Measurements from ENCODE around the gene ERGIC1. TPM values are rescaled to one million over a fixed set of nuclear protein-coding genes. Genes with fewer than 3 reads are reported as not detected.

Gene ERGIC1
- total and polyA plus RNA-seq, 2 of the 13 experiments (the other 11 are each of a cell fraction or from before 2014, with no cell fraction given): 78.5 to 184 TPM

DNA sequence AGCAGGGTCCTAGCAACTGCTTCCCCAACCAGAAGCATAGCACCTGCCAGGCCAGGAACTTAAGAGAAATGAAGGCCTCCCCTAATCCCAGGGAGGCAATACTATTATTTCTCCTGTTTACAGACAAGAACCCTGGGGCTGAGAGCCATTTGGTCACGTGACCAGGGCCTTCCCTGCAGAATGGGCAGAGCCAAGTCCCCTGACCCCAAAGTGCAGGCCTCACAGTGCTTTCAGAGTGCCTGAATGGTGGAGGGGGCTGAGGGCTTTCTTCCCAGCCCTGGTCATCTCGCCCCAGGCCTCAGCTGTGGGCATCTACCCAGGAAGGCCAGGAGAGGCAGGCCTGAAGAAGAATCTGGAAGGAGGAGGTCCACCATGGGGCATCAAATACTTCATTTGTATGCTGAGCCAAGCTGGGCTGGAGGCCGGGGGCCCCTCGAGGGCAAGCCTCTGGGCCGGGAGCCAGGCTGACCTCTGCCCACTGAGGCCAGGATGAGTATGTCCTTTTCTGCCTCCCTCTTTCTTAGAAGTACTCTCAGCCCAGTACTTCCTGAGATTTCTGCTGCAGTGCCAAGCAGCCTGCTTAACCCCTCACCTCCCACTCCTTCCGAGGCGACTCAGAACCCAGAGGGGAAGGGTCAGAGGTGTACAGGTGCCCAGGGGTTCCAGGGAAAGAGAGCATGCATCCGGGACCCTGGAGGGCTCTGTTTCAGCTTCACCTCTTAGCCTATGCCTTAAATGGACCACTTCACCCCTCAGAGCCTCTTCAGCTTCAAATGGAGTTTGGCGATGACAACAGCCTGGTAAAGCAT is 44.2 kb upstream of the ERGIC1 start (continued):
- TF ChIP-seq ZNF776 (CRISPR knock-in tag; IDR thresholded peaks at IDR 0.05) (no peak), ZNF841 (CRISPR knock-in tag; IDR thresholded peaks at IDR 0.05; ENCODE audit: borderline replicate concordance) (no peak), GABPB1 (CRISPR knock-in tag; IDR thresholded peaks at IDR 0.05) (peak; percentile 11; the same call in 1 of the 2 replicates), ZNF317 (CRISPR knock-in tag; IDR thresholded peaks at IDR 0.05) (no peak), ARHGAP35 (CRISPR knock-in tag; IDR thresholded peaks at IDR 0.05; ENCODE audit: borderline replicate concordance) (no peak), SAP130 (CRISPR knock-in tag; IDR thresholded peaks at IDR 0.05; ENCODE audit: low read depth) (no peak), ZNF878 (CRISPR knock-in tag; IDR thresholded peaks at IDR 0.05) (no peak), FOSL2 (CRISPR knock-in tag; IDR thresholded peaks at IDR 0.05) (0 out of 2 replicates have a peak, but pooled peaks have one; percentile 37), PREB (CRISPR knock-in tag; IDR thresholded peaks at IDR 0.05) (no peak), ISL2 (CRISPR knock-in tag; IDR thresholded peaks at IDR 0.05) (no peak), JUNB (CRISPR knock-in tag; IDR thresholded peaks at IDR 0.05; ENCODE audit: borderline replicate concordance) (no peak), KDM1A (CRISPR knock-in tag; IDR thresholded peaks at IDR 0.05) (no peak), SNAPC4 (CRISPR knock-in tag; IDR thresholded peaks at IDR 0.05) (no peak), ZNF354B (CRISPR knock-in tag; IDR thresholded peaks at IDR 0.05) (no peak), ZFYVE20 (CRISPR knock-in tag; IDR thresholded peaks at IDR 0.05; ENCODE audit: borderline replicate concordance, low read depth) (no peak), XRCC5 (optimal IDR thresholded peaks at IDR 0.05; ENCODE audit: low read length) (no peak), ZSCAN9 (CRISPR knock-in tag; IDR thresholded peaks at IDR 0.05; ENCODE audit: borderline replicate concordance) (no peak), MIER3 (CRISPR knock-in tag; IDR thresholded peaks at IDR 0.05; ENCODE audit: borderline replicate concordance) (no peak)
- TF ChIP-seq, protein P1, sequence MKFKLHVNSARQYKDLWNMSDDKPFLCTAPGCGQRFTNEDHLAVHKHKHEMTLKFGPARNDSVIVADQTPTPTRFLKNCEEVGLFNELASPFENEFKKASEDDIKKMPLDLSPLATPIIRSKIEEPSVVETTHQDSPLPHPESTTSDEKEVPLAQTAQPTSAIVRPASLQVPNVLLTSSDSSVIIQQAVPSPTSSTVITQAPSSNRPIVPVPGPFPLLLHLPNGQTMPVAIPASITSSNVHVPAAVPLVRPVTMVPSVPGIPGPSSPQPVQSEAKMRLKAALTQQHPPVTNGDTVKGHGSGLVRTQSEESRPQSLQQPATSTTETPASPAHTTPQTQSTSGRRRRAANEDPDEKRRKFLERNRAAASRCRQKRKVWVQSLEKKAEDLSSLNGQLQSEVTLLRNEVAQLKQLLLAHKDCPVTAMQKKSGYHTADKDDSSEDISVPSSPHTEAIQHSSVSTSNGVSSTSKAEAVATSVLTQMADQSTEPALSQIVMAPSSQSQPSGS (CRISPR knock-in tag; IDR thresholded peaks at IDR 0.05): no peak
- TF ChIP-seq, protein P2, sequence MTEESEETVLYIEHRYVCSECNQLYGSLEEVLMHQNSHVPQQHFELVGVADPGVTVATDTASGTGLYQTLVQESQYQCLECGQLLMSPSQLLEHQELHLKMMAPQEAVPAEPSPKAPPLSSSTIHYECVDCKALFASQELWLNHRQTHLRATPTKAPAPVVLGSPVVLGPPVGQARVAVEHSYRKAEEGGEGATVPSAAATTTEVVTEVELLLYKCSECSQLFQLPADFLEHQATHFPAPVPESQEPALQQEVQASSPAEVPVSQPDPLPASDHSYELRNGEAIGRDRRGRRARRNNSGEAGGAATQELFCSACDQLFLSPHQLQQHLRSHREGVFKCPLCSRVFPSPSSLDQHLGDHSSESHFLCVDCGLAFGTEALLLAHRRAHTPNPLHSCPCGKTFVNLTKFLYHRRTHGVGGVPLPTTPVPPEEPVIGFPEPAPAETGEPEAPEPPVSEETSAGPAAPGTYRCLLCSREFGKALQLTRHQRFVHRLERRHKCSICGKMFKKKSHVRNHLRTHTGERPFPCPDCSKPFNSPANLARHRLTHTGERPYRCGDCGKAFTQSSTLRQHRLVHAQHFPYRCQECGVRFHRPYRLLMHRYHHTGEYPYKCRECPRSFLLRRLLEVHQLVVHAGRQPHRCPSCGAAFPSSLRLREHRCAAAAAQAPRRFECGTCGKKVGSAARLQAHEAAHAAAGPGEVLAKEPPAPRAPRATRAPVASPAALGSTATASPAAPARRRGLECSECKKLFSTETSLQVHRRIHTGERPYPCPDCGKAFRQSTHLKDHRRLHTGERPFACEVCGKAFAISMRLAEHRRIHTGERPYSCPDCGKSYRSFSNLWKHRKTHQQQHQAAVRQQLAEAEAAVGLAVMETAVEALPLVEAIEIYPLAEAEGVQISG (CRISPR knock-in tag; IDR thresholded peaks at IDR 0.05): peak; percentile 21; the same call in 1 of the 2 replicates
